Coronary artery (tissue), 2 donors: Measurements from ENCODE around the gene RNF222.

Experiments used
- DNase-seq: peaks from one replicate; pipeline ENCODE4 v3.0.0-alpha.2; 2017; ENCODE audit warnings: low spot score
- H3K27ac ChIP-seq, 2 donors: fragments of 200-600 bp; sonication (generic); one replicate each; pipeline ENCODE4 v1.5.1; 2016 to 2019
- H3K4me3 ChIP-seq: fragments of 200-600 bp; sonication (generic); 2 replicates; pipeline ENCODE4 v1.5.1; 2016; ENCODE audit warnings: mild to moderate bottlenecking, moderate library complexity
- CTCF ChIP-seq: fragments of 200-600 bp; sonication (generic); IDR thresholded peaks from one replicate; pipeline ENCODE4 v1.5.1; 2019; ENCODE audit warnings: antibody characterized with exemption

RNF222 gene

GRCh38 chr17:8426094-8426720 is 28.6 kb upstream of the RNF222 start:
- Histone ChIP-seq H3K27ac (no peak overlapping the region), H3K4me3 (no peak overlapping the region)
- TF ChIP-seq CTCF, result no peak
- DNase-seq, result no peak

- Histone ChIP-seq H3K27ac (no peak overlapping the region), H3K4me3 (no peak overlapping the region)
- no peak for DNase-seq
- no peak for TF ChIP-seq CTCF
Observed at GRCh38 chr17:8421571-8421970, 23.9 kb upstream of the RNF222 start.

GRCh38 chr17:8420041-8420934 is 22.7 kb upstream of the RNF222 start:
- Histone ChIP-seq H3K27ac (peak overlapping the region; percentile 5 to 18), H3K4me3 (no peak overlapping the region)
- no peak for DNase-seq
- no peak for TF ChIP-seq CTCF

GRCh38 chr17:8419305-8419704 is 21.7 kb upstream of the RNF222 start:
- Histone ChIP-seq H3K4me3 (no peak overlapping the region), H3K27ac (no peak overlapping the region)
- no peak for DNase-seq
- no peak for TF ChIP-seq CTCF

GRCh38 chr17:8418471-8418870 is 20.8 kb upstream of the RNF222 start:
- no peak for DNase-seq
- no peak for TF ChIP-seq CTCF
- no peak overlapping the region for H3K27ac ChIP-seq

GRCh38 chr17:8417806-8418205 is 20.2 kb upstream of the RNF222 start:
- Histone ChIP-seq H3K27ac (no peak overlapping the region), H3K4me3 (no peak overlapping the region)
- no peak for TF ChIP-seq CTCF
- no peak for DNase-seq

More at GRCh38 chr17:8418471-8418870, 20.8 kb upstream of the RNF222 start:
- H3K4me3 ChIP-seq, result no peak overlapping the region

GRCh38 chr17:8413938-8414337 is 16.3 kb upstream of the RNF222 start:
- no peak for DNase-seq
- no peak for TF ChIP-seq CTCF
- Histone ChIP-seq H3K4me3 (no peak overlapping the region), H3K27ac (no peak overlapping the region)
